Caco-2 (cell line): ENCODE data around the gene PHLPP1. TPM values are rescaled to one million over a fixed set of nuclear protein-coding genes. Genes with fewer than 3 reads are reported as not detected.

Experiments used
- BruUV-seq: library from RNA; stranded (reverse); fragments of 400-500 nt; replicated peaks from 2 replicates; lab custom pipeline; 2021; lab: Mats Ljungman, UMichigan
- CTCF ChIA-PET: fragments of 300-600 bp; sonication (Branson Sonifier 250); formaldehyde crosslinking; loops from one replicate; lab custom pipeline; 2022; ENCODE audit warnings: antibody characterized with exemption; lab: Charles Lee
- POLR2A ChIA-PET: fragments of 300-600 bp; sonication (Branson Sonifier 250); formaldehyde crosslinking; loops from one replicate; lab custom pipeline; 2022; ENCODE audit warnings: antibody characterized with exemption; lab: Charles Lee
- DNase-seq, 2 experiments: peaks; one replicate each; pipeline versions ENCODE4 v3.0.0 to v3.0.0-alpha.2; 2020 to 2022
- H3K27me3 ChIP-seq: replicated peaks from 2 replicates; pipeline ENCODE4 v1.6.0; 2011; ENCODE audit warnings: low read length; ENCODE audit not compliant: control insufficient read depth, insufficient read depth
- H3K36me3 ChIP-seq: 2 replicates; pipeline ENCODE4 v1.5.1; 2011; ENCODE audit warnings: low read length; ENCODE audit not compliant: control insufficient read depth, insufficient read depth
- H3K4me1 ChIP-seq: fragments of 250-450 bp; sonication (Bioruptor Pico); 2 replicates; pipeline ENCODE4 v1.5.1; 2020; ENCODE audit warnings: mild to moderate bottlenecking
- H3K4me3 ChIP-seq: 2 replicates; pipeline ENCODE4 v1.5.1; 2011; ENCODE audit warnings: low read depth, mild to moderate bottlenecking, control low read depth, low read length
- H3K9me3 ChIP-seq: fragments of 250-450 bp; sonication (Bioruptor Pico); 2 replicates; pipeline ENCODE4 v1.5.1; 2020; ENCODE audit warnings: mild to moderate bottlenecking, moderate library complexity
- H3K27ac Mint-ChIP-seq: one replicate; pipeline ENCODE4 v1.8.0; 2022; ENCODE audit warnings: mixed read lengths; ENCODE audit not compliant: unreplicated experiment
- H3K27me3 Mint-ChIP-seq: one replicate; pipeline ENCODE4 v1.8.0; 2022; ENCODE audit warnings: mixed read lengths; ENCODE audit not compliant: insufficient read depth, unreplicated experiment
- H3K36me3 Mint-ChIP-seq: one replicate; pipeline ENCODE4 v1.8.0; 2022; ENCODE audit warnings: mild to moderate bottlenecking, mixed read lengths; ENCODE audit not compliant: insufficient read depth, unreplicated experiment
- H3K4me1 Mint-ChIP-seq: one replicate; pipeline ENCODE4 v1.8.0; 2022; ENCODE audit warnings: low read depth, mixed read lengths; ENCODE audit not compliant: unreplicated experiment
- H3K4me3 Mint-ChIP-seq: one replicate; pipeline ENCODE4 v1.8.0; 2022; ENCODE audit warnings: mild to moderate bottlenecking, moderate library complexity, mixed read lengths; ENCODE audit not compliant: unreplicated experiment
- H3K9me3 Mint-ChIP-seq: one replicate; pipeline ENCODE4 v1.8.0; 2022; ENCODE audit warnings: mixed read lengths; ENCODE audit not compliant: unreplicated experiment
- CTCF ChIP-seq, 2 experiments: fragments of 200-600 bp in 1 of 2; IDR thresholded peaks; 1 replicate in 1 of 2; 2 replicates in 1 of 2; pipeline versions ENCODE4 v1.5.1 to v1.8.0; 2011 to 2022; ENCODE audit warnings: antibody characterized with exemption in 1 of 2, control low read depth in 1 of 2, inconsistent platforms in 1 of 2, low read depth in 1 of 2, low read length in 1 of 2, mild to moderate bottlenecking in 1 of 2, moderate library complexity in 1 of 2; ENCODE audit not compliant: insufficient read depth in 1 of 2, severe bottlenecking in 1 of 2, unreplicated experiment in 1 of 2
- intact Hi-C: fragments of 100-400 bp; cut with micrococcal nuclease; formaldehyde crosslinking; loops from one replicate; pipeline ENCODE4 v1.10.0; 2022; ENCODE audit not compliant: unreplicated experiment
- total RNA-seq: library from RNA; stranded (reverse); gene quantifications from 2 replicates; pipeline ENCODE4 v1.2.3, GENCODE V29; 2022

PHLPP1 gene
- total RNA-seq, 1 experiment from 2014 or later: 20.1 TPM

- H3K4me3 Mint-ChIP-seq: no peak overlapping the region
- no TSS peak for BruUV-seq
- POLR2A ChIA-PET: no interaction called here
Measured at GRCh38 chr18:62710417-62710816, 4.9 kb upstream of the PHLPP1 start.

GRCh38 chr18:62711781-62712180, 3.6 kb upstream of the PHLPP1 start:
- H3K27me3 ChIP-seq: no peaks in the 10 kb centered on the region
- Mint-ChIP-seq H3K9me3 (no peaks in the 10 kb centered on the region), H3K4me3 (no peak overlapping the region), H3K27ac (no peak overlapping the region), H3K27me3 (no peaks in the 10 kb centered on the region), H3K36me3 (no peaks in the 10 kb centered on the region), H3K4me1 (no peaks in the 10 kb centered on the region)
- no peak for TF ChIP-seq CTCF (IDR thresholded peaks at IDR 0.05; ENCODE audit: insufficient read depth in 1 of 2, low read depth in 1 of 2, low read length in 1 of 2, severe bottlenecking in 1 of 2, unreplicated experiment in 1 of 2)
- no peak for DNase-seq
- H3K4me1 ChIP-seq: no peaks in the 10 kb centered on the region
- ChIA-PET POLR2A (no interaction called here), CTCF (no interaction called here)
- H3K9me3 ChIP-seq: no peaks in the 10 kb centered on the region
- no peaks in the 10 kb centered on the region for H3K36me3 ChIP-seq
- intact Hi-C loops: loop anchor here (10.0 kb wide), 2 partner anchors 127 to 173 kb away; no protein-coding TSS in a partner anchor
- H3K4me3 ChIP-seq: no peak overlapping the region
- BruUV-seq: no TSS peak

More at GRCh38 chr18:62710417-62710816, 4.9 kb upstream of the PHLPP1 start:
- CTCF ChIA-PET: no interaction called here
- no peaks in the 10 kb centered on the region for H3K36me3 Mint-ChIP-seq
- no peak for DNase-seq
- no peak for TF ChIP-seq CTCF (IDR thresholded peaks at IDR 0.05; ENCODE audit: insufficient read depth in 1 of 2, low read depth in 1 of 2, low read length in 1 of 2, severe bottlenecking in 1 of 2, unreplicated experiment in 1 of 2)
- H3K4me1 Mint-ChIP-seq: no peaks in the 10 kb centered on the region
- Histone ChIP-seq H3K9me3 (no peaks in the 10 kb centered on the region), H3K36me3 (no peaks in the 10 kb centered on the region), H3K4me1 (no peaks in the 10 kb centered on the region), H3K27me3 (no peaks in the 10 kb centered on the region), H3K4me3 (no peak overlapping the region)
- no peaks in the 10 kb centered on the region for H3K27me3 Mint-ChIP-seq
- H3K27ac Mint-ChIP-seq: no peak overlapping the region
- H3K9me3 Mint-ChIP-seq: no peaks in the 10 kb centered on the region
- intact Hi-C loops: loop anchor here (10.0 kb wide), 2 partner anchors 126 to 174 kb away; no protein-coding TSS in a partner anchor

DNA sequence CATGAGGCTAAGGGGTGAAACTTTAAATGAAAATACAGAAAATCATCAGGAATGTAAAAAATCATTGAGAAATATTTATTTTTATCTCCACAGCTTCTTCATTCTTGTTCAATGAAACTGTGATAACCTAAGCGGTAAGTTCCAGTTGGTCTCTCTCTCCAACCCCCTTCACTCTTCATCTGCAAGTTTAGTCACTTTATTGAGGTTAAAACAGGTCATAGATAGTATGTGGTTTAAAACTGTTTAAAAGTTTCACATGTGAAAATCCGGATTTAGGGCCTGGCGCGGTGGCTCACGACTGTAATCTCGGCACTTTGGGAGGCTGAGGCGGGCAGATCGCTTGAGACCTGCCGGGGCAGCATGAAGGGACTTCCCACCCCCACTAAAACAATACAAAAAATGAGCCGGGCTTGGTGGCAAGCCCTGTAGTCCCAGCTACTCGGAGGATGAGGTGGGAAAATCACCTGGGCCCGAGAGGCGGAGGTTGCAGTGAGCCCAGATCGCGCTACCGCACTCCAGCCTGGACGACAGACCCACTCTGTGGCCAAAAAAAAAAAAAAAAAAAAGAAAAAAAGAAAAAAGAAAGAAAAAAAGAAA, 1.6 kb upstream of the PHLPP1 start:
- BruUV-seq: no TSS peak
- no peak overlapping the region for H3K4me3 Mint-ChIP-seq
- DNase-seq: no peak
- H3K4me1 Mint-ChIP-seq: no peaks in the 10 kb centered on the region
- no peak overlapping the region for H3K27ac Mint-ChIP-seq
- CTCF ChIA-PET: no interaction called here
- no peak for TF ChIP-seq CTCF (IDR thresholded peaks at IDR 0.05; ENCODE audit: insufficient read depth in 1 of 2, low read depth in 1 of 2, low read length in 1 of 2, severe bottlenecking in 1 of 2, unreplicated experiment in 1 of 2)
- no peaks in the 10 kb centered on the region for H3K9me3 Mint-ChIP-seq
- H3K36me3 Mint-ChIP-seq: no peaks in the 10 kb centered on the region
- intact Hi-C loops: loop anchor here (10.0 kb wide), 2 partner anchors 129 to 171 kb away; no protein-coding TSS in a partner anchor
- no peak overlapping the region for H3K4me3 ChIP-seq
- H3K4me1 ChIP-seq: no peaks in the 10 kb centered on the region
- no peaks in the 10 kb centered on the region for H3K27me3 ChIP-seq
- H3K27me3 Mint-ChIP-seq: no peaks in the 10 kb centered on the region
- POLR2A ChIA-PET: no interaction called here
- no peaks in the 10 kb centered on the region for H3K9me3 ChIP-seq
- no peaks in the 10 kb centered on the region for H3K36me3 ChIP-seq
